ENCODE measurements around the gene CISD1. TPM values are rescaled to one million over a fixed set of nuclear protein-coding genes. Genes with fewer than 3 reads are reported as not detected.
A peak's percentile ranks its signal among the peaks of the same experiment; 100 is the strongest.
"Not testable (repeated sequence)": the region's sequence is repeated elsewhere in the genome, so short reads cannot be mapped to it uniquely, and the experiment has no call there.

CISD1 gene
- total and polyA plus RNA-seq, 2 experiments from 2014 or later: 37.8 to 95.9 TPM

- H3K36me3 ChIP-seq (replicated peaks; ENCODE audit: insufficient read depth, low read depth): no peaks in the 10 kb centered on the region
- H4K20me1 ChIP-seq (ENCODE audit: insufficient read depth, poor library complexity, severe bottlenecking): no peaks in the 10 kb centered on the region
- peaks cover 65% of the 10 kb centered on the region for H3K79me2 ChIP-seq
- H3K9me3 ChIP-seq (ENCODE audit: low read depth): peaks cover 6% of the 10 kb centered on the region
- H3K4me3 ChIP-seq: no peak overlapping the region
- no peaks in the 10 kb centered on the region for H3K9me2 ChIP-seq (replicated peaks; ENCODE audit: insufficient read depth)
- no peak for TF ChIP-seq EZH2 (IDR thresholded peaks at IDR 0.05; ENCODE audit: borderline replicate concordance)
- TF ChIP-seq CTCF (IDR thresholded peaks at IDR 0.05; ENCODE audit: poor library complexity): no peak
- no peak for TF ChIP-seq EZH2phosphoT487 (IDR thresholded peaks at IDR 0.05; ENCODE audit: low read depth, severe bottlenecking, unreplicated experiment)
- no peak overlapping the region for H2AFZ ChIP-seq
- no peak for DNase-seq (ENCODE audit: low spot score)
- H3K27ac ChIP-seq: no peak overlapping the region
- H3K27me3 ChIP-seq: no peaks in the 10 kb centered on the region
- WGBS (ENCODE audit: low lambda C conversion rate, missing lambda C conversion rate): 85% methylated on average over 4 of the region's 4 CpGs
- no peak overlapping the region for H3K4me2 ChIP-seq
- H3K4me1 ChIP-seq (ENCODE audit: insufficient read depth): no peaks in the 10 kb centered on the region
Measured at GRCh38 chr10:58253184-58253583, 15.8 kb upstream of the CISD1 start.

- no peak for TF ChIP-seq EZH2 (IDR thresholded peaks at IDR 0.05; ENCODE audit: borderline replicate concordance)
- TF ChIP-seq EZH2phosphoT487 (IDR thresholded peaks at IDR 0.05; ENCODE audit: low read depth, severe bottlenecking, unreplicated experiment): no peak
- no peak for TF ChIP-seq CTCF (IDR thresholded peaks at IDR 0.05; ENCODE audit: poor library complexity)
- H2AFZ ChIP-seq: no peak overlapping the region
- WGBS (ENCODE audit: low lambda C conversion rate, missing lambda C conversion rate): 63% methylated on average over 1 of the region's 1 CpG
- peaks cover 6% of the 10 kb centered on the region for H3K9me3 ChIP-seq (ENCODE audit: low read depth)
- no peaks in the 10 kb centered on the region for H3K27me3 ChIP-seq
- no peaks in the 10 kb centered on the region for H3K9me2 ChIP-seq (replicated peaks; ENCODE audit: insufficient read depth)
- H4K20me1 ChIP-seq (ENCODE audit: insufficient read depth, poor library complexity, severe bottlenecking): no peaks in the 10 kb centered on the region
- H3K27ac ChIP-seq: no peak overlapping the region
- H3K36me3 ChIP-seq (replicated peaks; ENCODE audit: insufficient read depth, low read depth): no peaks in the 10 kb centered on the region
- no peaks in the 10 kb centered on the region for H3K4me1 ChIP-seq (ENCODE audit: insufficient read depth)
- no peak overlapping the region for H3K4me2 ChIP-seq
- peaks cover 70% of the 10 kb centered on the region for H3K79me2 ChIP-seq
- DNase-seq (ENCODE audit: low spot score): no peak
- H3K4me3 ChIP-seq: no peak overlapping the region
Measured at GRCh38 chr10:58254644-58255043, 14.3 kb upstream of the CISD1 start.

DNA sequence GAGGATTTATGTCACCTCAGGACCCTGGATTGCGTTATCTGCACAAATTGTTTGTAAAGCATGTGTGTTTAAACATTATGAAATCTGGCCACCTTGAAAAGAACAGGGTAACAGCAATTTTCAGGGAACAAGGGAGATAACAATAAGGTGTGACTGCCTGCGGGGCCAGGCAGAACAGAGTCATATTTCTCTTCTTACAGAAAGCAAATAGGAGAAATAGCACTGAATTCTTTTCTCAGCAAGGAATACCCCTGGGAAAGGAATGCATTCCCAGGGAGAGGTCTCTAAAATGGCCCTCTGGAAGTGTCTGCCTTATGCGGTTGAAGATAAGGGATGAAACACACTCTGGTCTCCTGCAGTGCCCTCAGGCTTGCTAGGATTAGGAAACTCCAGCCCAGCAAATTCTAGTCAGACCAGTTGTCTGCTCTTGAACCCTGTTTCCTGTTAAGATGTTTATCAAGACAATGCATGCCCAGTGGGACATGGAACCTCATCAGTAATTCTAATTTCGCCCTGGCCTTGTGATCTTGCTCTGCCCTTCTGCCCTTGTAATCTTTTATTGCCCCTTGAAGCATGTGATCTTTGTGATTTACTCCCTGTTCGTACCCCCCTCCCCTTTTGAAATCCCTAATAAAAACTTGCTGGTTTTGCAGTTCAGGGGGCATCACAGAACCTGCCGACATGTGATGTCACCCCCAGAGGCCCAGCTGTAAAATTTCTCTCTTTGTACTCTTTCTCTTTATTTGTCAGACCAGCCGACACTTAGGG, 12.8 kb upstream of the CISD1 start:
- not testable (repeated sequence) for H3K27me3 ChIP-seq; H3K4me1 ChIP-seq (ENCODE audit: insufficient read depth); H3K4me2 ChIP-seq; H4K20me1 ChIP-seq (ENCODE audit: insufficient read depth, poor library complexity, severe bottlenecking); H3K4me3 ChIP-seq; DNase-seq (ENCODE audit: low spot score); H3K9me2 ChIP-seq (replicated peaks; ENCODE audit: insufficient read depth); H2AFZ ChIP-seq; H3K9me3 ChIP-seq (ENCODE audit: low read depth); H3K36me3 ChIP-seq (replicated peaks; ENCODE audit: insufficient read depth, low read depth)
- peaks cover 73% of the 10 kb centered on the region for H3K79me2 ChIP-seq
- 55% methylated on average over 7 of the region's 7 CpGs for WGBS (ENCODE audit: low lambda C conversion rate, missing lambda C conversion rate)
- H3K27ac ChIP-seq: peak overlapping the region; percentile 30

GRCh38 chr10:58258977-58259692, 9.8 kb upstream of the CISD1 start:
- no peaks in the 10 kb centered on the region for H3K9me2 ChIP-seq (replicated peaks; ENCODE audit: insufficient read depth)
- WGBS (ENCODE audit: low lambda C conversion rate, missing lambda C conversion rate): 96% methylated on average over 4 of the region's 4 CpGs
- H3K27ac ChIP-seq: no peak overlapping the region
- H3K9me3 ChIP-seq (ENCODE audit: low read depth): peaks cover 4% of the 10 kb centered on the region
- H3K36me3 ChIP-seq (replicated peaks; ENCODE audit: insufficient read depth, low read depth): no peaks in the 10 kb centered on the region
- H3K4me3 ChIP-seq: no peak overlapping the region
- peaks cover 2% of the 10 kb centered on the region for H3K4me1 ChIP-seq (ENCODE audit: insufficient read depth)
- no peak for TF ChIP-seq CTCF (IDR thresholded peaks at IDR 0.05; ENCODE audit: poor library complexity)
- H3K79me2 ChIP-seq: peaks cover 86% of the 10 kb centered on the region
- no peaks in the 10 kb centered on the region for H3K27me3 ChIP-seq
- DNase-seq (ENCODE audit: low spot score): no peak
- H4K20me1 ChIP-seq (ENCODE audit: insufficient read depth, poor library complexity, severe bottlenecking): no peaks in the 10 kb centered on the region
- no peak overlapping the region for H3K4me2 ChIP-seq
- H2AFZ ChIP-seq: no peak overlapping the region

Measured in hepatocyte (in vitro differentiated cells).